ENCODE measurements around the gene DCDC1. TPM values are rescaled to one million over a fixed set of nuclear protein-coding genes. Genes with fewer than 3 reads are reported as not detected.
"Not testable (repeated sequence)": the region's sequence is repeated elsewhere in the genome, so short reads cannot be mapped to it uniquely, and the experiment has no call there.

Gene DCDC1
- total and polyA plus RNA-seq, 4 experiments from 2014 or later, result 0.14 to 0.29 (median 0.17) TPM; not detected in 1

GRCh38 chr11:31328697-31329096 lies 40.8 kb downstream of the DCDC1 start:
- ChIA-PET POLR2A (ENCODE audit: partially characterized antibody) (no interaction called here), CTCF (ENCODE audit: partially characterized antibody) (interaction anchor here (1.2 kb wide), 1 partner anchor 12 kb away, joined by 3 read pairs; no protein-coding TSS in a partner anchor)
- no peak for DNase-seq
- Mint-ChIP-seq H3K27me3 (peaks cover 3% of the 10 kb centered on the region in 2 donors), H3K27ac (no peak overlapping the region), H3K9me3 (peaks cover 0 to 8% (median 1%) of the 10 kb centered on the region in 8 donors), H3K4me3 (no peak overlapping the region), H3K36me3 (no peaks in the 10 kb centered on the region), H3K4me1 (peaks cover 4 to 17% (median 8%) of the 10 kb centered on the region in 4 donors)
- H3K9me3 ChIP-seq (ENCODE audit: control insufficient read depth in 1 of 2, low read length in 2 of 2), result no peaks in the 10 kb centered on the region
- H3K27me3 ChIP-seq (ENCODE audit: insufficient read depth, low read length), result no peaks in the 10 kb centered on the region
- H3K4me3 ChIP-seq (ENCODE audit: low read length in 2 of 2), result no peak overlapping the region
- intact Hi-C loops (cut with micrococcal nuclease), result no loop called here
- peaks cover 7% of the 10 kb centered on the region for H3K4me1 ChIP-seq (ENCODE audit: insufficient read depth, low read length)
- no peak overlapping the region for H3K27ac ChIP-seq (ENCODE audit: low read depth, low read length)
- no peaks in the 10 kb centered on the region for H3K36me3 ChIP-seq (ENCODE audit: insufficient read depth, low read length)

DNA sequence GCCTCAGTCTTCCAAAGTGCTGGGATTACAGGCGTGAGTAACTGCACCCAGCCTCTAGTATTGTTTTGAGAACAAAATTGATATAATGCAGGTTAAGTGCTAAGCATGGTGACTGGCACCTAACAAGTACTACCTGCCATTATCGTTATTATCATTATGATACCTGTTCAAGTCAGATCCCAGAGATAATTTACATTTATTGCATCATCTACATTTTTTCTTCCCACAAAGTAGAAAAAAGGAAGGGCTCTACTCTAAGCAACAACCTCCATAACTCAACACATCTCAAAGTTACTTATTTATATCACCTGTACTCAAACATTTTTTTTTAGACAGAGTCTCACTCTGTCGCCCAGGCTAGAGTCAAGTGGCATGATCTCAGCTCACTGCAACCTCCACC lies 42.1 kb downstream of the DCDC1 start:
- Histone ChIP-seq H3K9me3 (ENCODE audit: control insufficient read depth in 1 of 2, low read length in 2 of 2) (no peaks in the 10 kb centered on the region), H3K27ac (ENCODE audit: low read depth, low read length) (no peak overlapping the region), H3K4me1 (ENCODE audit: insufficient read depth, low read length) (peaks cover 7% of the 10 kb centered on the region), H3K27me3 (ENCODE audit: insufficient read depth, low read length) (no peaks in the 10 kb centered on the region), H3K4me3 (ENCODE audit: low read length in 2 of 2) (no peak overlapping the region), H3K36me3 (ENCODE audit: insufficient read depth, low read length) (no peaks in the 10 kb centered on the region)
- peaks cover 2 to 3% of the 10 kb centered on the region in 2 donors for H3K27me3 Mint-ChIP-seq
- peak overlapping the region in 4 of 8 donors; percentile 30 to 66 (median 53) for H3K4me3 Mint-ChIP-seq
- intact Hi-C loops (cut with micrococcal nuclease), result no loop called here
- ChIA-PET POLR2A (ENCODE audit: partially characterized antibody) (no interaction called here), CTCF (ENCODE audit: partially characterized antibody) (no interaction called here)
- no peak for DNase-seq
- peaks cover 0 to 8% (median 1%) of the 10 kb centered on the region in 8 donors for H3K9me3 Mint-ChIP-seq
- peaks cover 4 to 17% (median 8%) of the 10 kb centered on the region in 4 donors for H3K4me1 Mint-ChIP-seq
- H3K27ac Mint-ChIP-seq, result peak overlapping the region in 3 of 7 donors; percentile 19 to 73 (median 35)
- no peaks in the 10 kb centered on the region for H3K36me3 Mint-ChIP-seq

GRCh38 chr11:31326470-31327148 lies 42.9 kb downstream of the DCDC1 start:
- Histone ChIP-seq H3K4me3 (ENCODE audit: low read length in 2 of 2) (no peak overlapping the region), H3K27me3 (ENCODE audit: insufficient read depth, low read length) (no peaks in the 10 kb centered on the region), H3K36me3 (ENCODE audit: insufficient read depth, low read length) (no peaks in the 10 kb centered on the region), H3K4me1 (ENCODE audit: insufficient read depth, low read length) (peaks cover 7% of the 10 kb centered on the region), H3K27ac (ENCODE audit: low read depth, low read length) (no peak overlapping the region), H3K9me3 (ENCODE audit: control insufficient read depth in 1 of 2, low read length in 2 of 2) (no peaks in the 10 kb centered on the region)
- Mint-ChIP-seq H3K4me1 (peaks cover 4 to 17% (median 8%) of the 10 kb centered on the region in 4 donors), H3K36me3 (no peaks in the 10 kb centered on the region), H3K9me3 (peaks cover 0 to 8% (median under 1%) of the 10 kb centered on the region in 8 donors), H3K4me3 (peak overlapping the region; percentile 30 to 71 (median 56)), H3K27me3 (peaks cover 0 to 1% of the 10 kb centered on the region in 2 donors), H3K27ac (peak overlapping the region in 5 of 7 donors; percentile 10 to 72 (median 20))
- no peak for DNase-seq
- intact Hi-C loops (cut with micrococcal nuclease), result no loop called here
- ChIA-PET POLR2A (ENCODE audit: partially characterized antibody) (no interaction called here), CTCF (ENCODE audit: partially characterized antibody) (no interaction called here)

DNA sequence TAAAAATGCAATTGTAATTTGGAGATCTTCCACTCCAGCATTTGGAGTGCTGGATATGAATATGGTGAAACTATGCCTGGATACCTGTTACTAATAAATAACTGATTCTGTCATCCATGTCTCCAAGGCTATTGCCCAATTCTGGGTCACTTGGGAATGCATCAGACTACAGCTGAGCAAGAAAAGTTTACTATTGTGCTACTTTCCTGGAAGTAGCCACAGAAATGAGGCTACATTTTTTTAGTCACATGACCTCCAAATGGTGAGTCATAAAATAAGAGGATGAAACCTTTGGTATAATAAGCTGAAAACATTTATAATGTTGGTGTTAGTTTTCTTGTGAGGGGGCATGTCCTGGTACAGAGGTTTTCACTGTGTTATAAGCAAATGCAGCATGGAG lies 44.4 kb downstream of the DCDC1 start:
- H3K4me3 ChIP-seq (ENCODE audit: low read length in 2 of 2), result no peak overlapping the region
- Mint-ChIP-seq H3K27me3 (peaks cover 0 to 3% of the 10 kb centered on the region in 2 donors), H3K9me3 (peaks cover 0 to 6% (median 2%) of the 10 kb centered on the region in 8 donors), H3K4me3 (peak overlapping the region in 2 of 8 donors; percentile 2 to 5), H3K27ac (peak overlapping the region in 1 of 7 donors; percentile 77), H3K36me3 (no peaks in the 10 kb centered on the region), H3K4me1 (peaks cover 4 to 17% (median 8%) of the 10 kb centered on the region in 4 donors)
- POLR2A ChIA-PET (ENCODE audit: partially characterized antibody), result no interaction called here
- H3K27ac ChIP-seq (ENCODE audit: low read depth, low read length), result no peak overlapping the region
- intact Hi-C loops (cut with micrococcal nuclease), result no loop called here
- no peaks in the 10 kb centered on the region for H3K9me3 ChIP-seq (ENCODE audit: control insufficient read depth in 1 of 2, low read length in 2 of 2)
- no peaks in the 10 kb centered on the region for H3K36me3 ChIP-seq (ENCODE audit: insufficient read depth, low read length)
- no peak for DNase-seq
- CTCF ChIA-PET (ENCODE audit: partially characterized antibody), result no interaction called here
- H3K4me1 ChIP-seq (ENCODE audit: insufficient read depth, low read length), result peaks cover 7% of the 10 kb centered on the region
- H3K27me3 ChIP-seq (ENCODE audit: insufficient read depth, low read length), result no peaks in the 10 kb centered on the region

DNA sequence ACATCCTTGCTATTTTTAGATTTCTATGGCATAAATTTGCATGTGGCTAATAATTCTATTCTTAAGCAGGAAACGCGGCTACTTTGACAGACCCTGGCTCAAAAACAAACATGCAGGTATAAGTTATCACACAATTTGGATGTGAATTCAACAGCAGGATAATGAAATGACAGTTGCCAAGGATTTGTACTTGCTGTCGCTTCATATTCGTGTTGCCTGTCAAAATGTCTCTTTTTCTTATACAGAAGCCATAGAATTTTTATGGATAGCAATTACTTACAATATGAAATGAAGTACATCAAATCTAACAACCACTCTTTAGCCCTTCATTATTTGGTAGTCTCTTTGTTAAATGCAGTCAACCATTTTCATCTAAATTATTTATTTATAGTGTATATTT lies 46.4 kb downstream of the DCDC1 start:
- no peak for DNase-seq
- Mint-ChIP-seq H3K9me3 (peaks cover 0 to 5% (median 1%) of the 10 kb centered on the region in 8 donors), H3K4me1 (peaks cover 4 to 17% (median 8%) of the 10 kb centered on the region in 4 donors), H3K27me3 (peaks cover 0 to 3% of the 10 kb centered on the region in 2 donors), H3K4me3 (no peak overlapping the region), H3K27ac (no peak overlapping the region), H3K36me3 (no peaks in the 10 kb centered on the region)
- Histone ChIP-seq H3K27ac (ENCODE audit: low read depth, low read length) (no peak overlapping the region), H3K9me3 (ENCODE audit: control insufficient read depth in 1 of 2, low read length in 2 of 2) (no peaks in the 10 kb centered on the region), H3K27me3 (ENCODE audit: insufficient read depth, low read length) (no peaks in the 10 kb centered on the region), H3K36me3 (ENCODE audit: insufficient read depth, low read length) (no peaks in the 10 kb centered on the region), H3K4me1 (ENCODE audit: insufficient read depth, low read length) (peaks cover 7% of the 10 kb centered on the region), H3K4me3 (ENCODE audit: low read length in 2 of 2) (no peak overlapping the region)
- ChIA-PET POLR2A (ENCODE audit: partially characterized antibody) (no interaction called here), CTCF (ENCODE audit: partially characterized antibody) (no interaction called here)
- intact Hi-C loops (cut with micrococcal nuclease), result no loop called here

GRCh38 chr11:31321494-31321893 lies 48.0 kb downstream of the DCDC1 start:
- H3K27me3 ChIP-seq (ENCODE audit: insufficient read depth, low read length); POLR2A ChIA-PET (ENCODE audit: partially characterized antibody); H3K4me3 Mint-ChIP-seq; H3K36me3 Mint-ChIP-seq; H3K36me3 ChIP-seq (ENCODE audit: insufficient read depth, low read length); H3K27me3 Mint-ChIP-seq; H3K4me1 ChIP-seq (ENCODE audit: insufficient read depth, low read length); H3K27ac ChIP-seq (ENCODE audit: low read depth, low read length); DNase-seq; H3K4me3 ChIP-seq (ENCODE audit: low read length in 2 of 2); intact Hi-C loops (cut with micrococcal nuclease); H3K27ac Mint-ChIP-seq; CTCF ChIA-PET (ENCODE audit: partially characterized antibody); H3K9me3 Mint-ChIP-seq; H3K9me3 ChIP-seq (ENCODE audit: control insufficient read depth in 1 of 2, low read length in 2 of 2): not testable (repeated sequence)
- H3K4me1 Mint-ChIP-seq, result peaks cover 4 to 12% (median 8%) of the 10 kb centered on the region in 4 donors

DNA sequence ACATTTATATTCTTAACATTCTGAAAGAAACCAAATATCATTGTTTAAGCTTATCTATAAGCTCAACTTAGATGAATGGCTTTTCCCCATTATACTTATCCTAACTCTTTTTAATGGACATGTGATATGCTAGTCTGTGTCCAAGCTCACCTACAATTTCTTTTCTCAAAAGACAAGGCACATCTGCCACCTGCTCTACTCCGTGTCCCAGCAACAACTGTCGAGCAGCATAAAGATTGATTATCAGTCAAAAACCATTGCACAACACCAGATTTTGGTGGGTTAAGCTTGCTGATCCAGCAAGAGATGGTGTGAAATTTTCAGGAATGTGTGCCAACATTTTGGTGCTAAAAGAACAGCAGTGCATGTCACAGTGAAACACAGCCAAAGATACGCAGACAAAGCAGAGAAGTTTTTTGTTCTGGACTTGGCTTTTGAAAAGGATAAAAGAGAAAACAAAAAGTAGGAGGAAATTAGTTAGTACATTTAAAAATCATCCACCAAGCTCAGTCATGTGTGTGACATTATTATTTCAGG lies 65.8 kb downstream of the DCDC1 start:
- intact Hi-C loops (cut with micrococcal nuclease), result no loop called here
- Histone ChIP-seq H3K36me3 (ENCODE audit: insufficient read depth, low read length) (no peaks in the 10 kb centered on the region), H3K27ac (ENCODE audit: low read depth, low read length) (no peak overlapping the region), H3K9me3 (ENCODE audit: control insufficient read depth in 1 of 2, low read length in 2 of 2) (no peaks in the 10 kb centered on the region), H3K4me1 (ENCODE audit: insufficient read depth, low read length) (no peaks in the 10 kb centered on the region), H3K4me3 (ENCODE audit: low read length in 2 of 2) (no peak overlapping the region), H3K27me3 (ENCODE audit: insufficient read depth, low read length) (no peaks in the 10 kb centered on the region)
- POLR2A ChIA-PET (ENCODE audit: partially characterized antibody), result no interaction called here
- H3K27me3 Mint-ChIP-seq, result no peaks in the 10 kb centered on the region
- DNase-seq, result no peak
- H3K4me1 Mint-ChIP-seq, result no peaks in the 10 kb centered on the region
- CTCF ChIA-PET (ENCODE audit: partially characterized antibody), result no interaction called here
- H3K4me3 Mint-ChIP-seq, result no peak overlapping the region
- no peaks in the 10 kb centered on the region for H3K36me3 Mint-ChIP-seq
- H3K9me3 Mint-ChIP-seq, result no peaks in the 10 kb centered on the region
- no peak overlapping the region for H3K27ac Mint-ChIP-seq
